Erythroblast (primary cell): ENCODE data around the gene RASGRP4.

Source experiments
- GATA1 ChIP-seq: IDR thresholded peaks from 2 replicates; pipeline ENCODE4 v1.6.1; 2011; ENCODE audit warnings: low read depth, mild to moderate bottlenecking, control low read depth, low read length, moderate library complexity
- POLR2A ChIP-seq: IDR thresholded peaks from 2 replicates; pipeline ENCODE4 v1.6.1; 2011; ENCODE audit warnings: mild to moderate bottlenecking, low read length

DNA sequence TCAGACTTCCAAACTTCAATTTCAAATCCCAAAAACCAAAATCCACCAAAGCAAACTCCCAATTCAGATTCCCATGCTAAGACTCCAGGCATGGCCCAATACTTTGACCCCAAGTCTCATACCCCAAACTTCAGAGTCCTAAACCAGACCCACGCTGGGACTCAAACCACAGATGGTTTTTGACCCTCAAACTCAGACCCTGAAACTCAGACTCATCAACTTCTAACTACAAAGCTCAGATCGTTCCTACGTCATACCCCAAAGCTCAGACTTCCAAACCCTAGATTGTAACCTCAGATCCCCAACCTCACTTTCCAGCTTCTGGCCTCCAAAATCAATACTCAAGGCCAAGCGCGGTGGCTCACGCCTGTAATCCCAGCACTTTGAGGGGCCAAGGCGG lies 19.3 kb upstream of the RASGRP4 start:
- TF ChIP-seq POLR2A = no peak
- TF ChIP-seq GATA1 = no peak
